ENCODE results near the gene UCK2. TPM values are rescaled to one million over a fixed set of nuclear protein-coding genes. Genes with fewer than 3 reads are reported as not detected.

The UCK2 gene
- total RNA-seq, 1 experiment from 2014 or later = 158 TPM

GRCh38 chr1:165826565-165827267 is 698 bp upstream of the UCK2 start:
- DNase-seq = no peak
- Histone ChIP-seq H3K4me3 (ENCODE audit: insufficient read depth, low read depth, low read length) (peak overlapping the region; percentile 5; the same call in 1 of the 2 replicates), H3K27me3 (ENCODE audit: control insufficient read depth, insufficient read depth, low read length) (no peaks in the 10 kb centered on the region), H3K36me3 (replicated peaks; ENCODE audit: control insufficient read depth, insufficient read depth, low read length) (peaks cover 2% of the 10 kb centered on the region; the same call in 1 of the 2 replicates)

- peaks cover 2% of the 10 kb centered on the region; the same call in 1 of the 2 replicates for H3K36me3 ChIP-seq (replicated peaks; ENCODE audit: control insufficient read depth, insufficient read depth, low read length)
- H3K27me3 ChIP-seq (ENCODE audit: control insufficient read depth, insufficient read depth, low read length) = no peaks in the 10 kb centered on the region
- peak overlapping the region; percentile 98 for H3K4me3 ChIP-seq (ENCODE audit: insufficient read depth, low read depth, low read length)
- DNase-seq = peak; percentile 74
Observed at GRCh38 chr1:165828103-165828668, 772 bp downstream of the UCK2 start.

GRCh38 chr1:165828669-165829329 is 1.4 kb downstream of the UCK2 start:
- no peaks in the 10 kb centered on the region for H3K27me3 ChIP-seq (ENCODE audit: control insufficient read depth, insufficient read depth, low read length)
- H3K36me3 ChIP-seq (replicated peaks; ENCODE audit: control insufficient read depth, insufficient read depth, low read length) = peaks cover 2% of the 10 kb centered on the region; the same call in 1 of the 2 replicates
- H3K4me3 ChIP-seq (ENCODE audit: insufficient read depth, low read depth, low read length) = peak overlapping the region; percentile 98
- DNase-seq = peak; percentile 58

- Histone ChIP-seq H3K4me3 (ENCODE audit: insufficient read depth, low read depth, low read length) (no peak overlapping the region), H3K36me3 (replicated peaks; ENCODE audit: control insufficient read depth, insufficient read depth, low read length) (peaks cover 2% of the 10 kb centered on the region; the same call in 1 of the 2 replicates), H3K27me3 (ENCODE audit: control insufficient read depth, insufficient read depth, low read length) (no peaks in the 10 kb centered on the region)
- no peak for DNase-seq
Observed at GRCh38 chr1:165829888-165830287, 2.5 kb downstream of the UCK2 start.

GRCh38 chr1:165831146-165831545 is 3.7 kb downstream of the UCK2 start:
- Histone ChIP-seq H3K27me3 (ENCODE audit: control insufficient read depth, insufficient read depth, low read length) (no peaks in the 10 kb centered on the region), H3K36me3 (replicated peaks; ENCODE audit: control insufficient read depth, insufficient read depth, low read length) (peaks cover 2% of the 10 kb centered on the region; the same call in 1 of the 2 replicates), H3K4me3 (ENCODE audit: insufficient read depth, low read depth, low read length) (no peak overlapping the region)
- DNase-seq = no peak

- no peak for DNase-seq
- Histone ChIP-seq H3K4me3 (ENCODE audit: insufficient read depth, low read depth, low read length) (no peak overlapping the region), H3K36me3 (replicated peaks; ENCODE audit: control insufficient read depth, insufficient read depth, low read length) (peaks cover 2% of the 10 kb centered on the region; the same call in 1 of the 2 replicates), H3K27me3 (ENCODE audit: control insufficient read depth, insufficient read depth, low read length) (no peaks in the 10 kb centered on the region)
Observed at GRCh38 chr1:165832902-165833301, 5.5 kb downstream of the UCK2 start.

- H3K4me3 ChIP-seq (ENCODE audit: insufficient read depth, low read depth, low read length) = no peak overlapping the region
Observed at GRCh38 chr1:165833358-165833757, 5.9 kb downstream of the UCK2 start.

GRCh38 chr1:165834229-165834628 is 6.8 kb downstream of the UCK2 start:
- no peak for DNase-seq
- Histone ChIP-seq H3K4me3 (ENCODE audit: insufficient read depth, low read depth, low read length) (no peak overlapping the region), H3K36me3 (replicated peaks; ENCODE audit: control insufficient read depth, insufficient read depth, low read length) (peaks cover 2% of the 10 kb centered on the region; the same call in 1 of the 2 replicates), H3K27me3 (ENCODE audit: control insufficient read depth, insufficient read depth, low read length) (no peaks in the 10 kb centered on the region)

More at GRCh38 chr1:165833358-165833757, 5.9 kb downstream of the UCK2 start:
- Histone ChIP-seq H3K36me3 (replicated peaks; ENCODE audit: control insufficient read depth, insufficient read depth, low read length) (peaks cover 2% of the 10 kb centered on the region; the same call in 1 of the 2 replicates), H3K27me3 (ENCODE audit: control insufficient read depth, insufficient read depth, low read length) (no peaks in the 10 kb centered on the region)
- DNase-seq = no peak

GRCh38 chr1:165834881-165835280 is 7.5 kb downstream of the UCK2 start:
- no peak overlapping the region for H3K4me3 ChIP-seq (ENCODE audit: insufficient read depth, low read depth, low read length)
- H3K27me3 ChIP-seq (ENCODE audit: control insufficient read depth, insufficient read depth, low read length) = no peaks in the 10 kb centered on the region
- no peak for DNase-seq
- peaks cover 2% of the 10 kb centered on the region; the same call in 1 of the 2 replicates for H3K36me3 ChIP-seq (replicated peaks; ENCODE audit: control insufficient read depth, insufficient read depth, low read length)

GRCh38 chr1:165836664-165837482 is 9.5 kb downstream of the UCK2 start:
- no peak overlapping the region for H3K4me3 ChIP-seq (ENCODE audit: insufficient read depth, low read depth, low read length)
- no peaks in the 10 kb centered on the region for H3K36me3 ChIP-seq (replicated peaks; ENCODE audit: control insufficient read depth, insufficient read depth, low read length)
- no peak for DNase-seq
- H3K27me3 ChIP-seq (ENCODE audit: control insufficient read depth, insufficient read depth, low read length) = no peaks in the 10 kb centered on the region

- DNase-seq = no peak
- no peak overlapping the region for H3K4me3 ChIP-seq (ENCODE audit: insufficient read depth, low read depth, low read length)
- no peaks in the 10 kb centered on the region for H3K27me3 ChIP-seq (ENCODE audit: control insufficient read depth, insufficient read depth, low read length)
- no peaks in the 10 kb centered on the region for H3K36me3 ChIP-seq (replicated peaks; ENCODE audit: control insufficient read depth, insufficient read depth, low read length)
Observed at GRCh38 chr1:165837838-165838364, 10.5 kb downstream of the UCK2 start.

- no peak for DNase-seq
- H3K27me3 ChIP-seq (ENCODE audit: control insufficient read depth, insufficient read depth, low read length) = no peaks in the 10 kb centered on the region
- no peaks in the 10 kb centered on the region for H3K36me3 ChIP-seq (replicated peaks; ENCODE audit: control insufficient read depth, insufficient read depth, low read length)
- no peak overlapping the region for H3K4me3 ChIP-seq (ENCODE audit: insufficient read depth, low read depth, low read length)
Observed at GRCh38 chr1:165840423-165840822, 13.0 kb downstream of the UCK2 start.

GRCh38 chr1:165841582-165842017 is 14.2 kb downstream of the UCK2 start:
- H3K36me3 ChIP-seq (replicated peaks; ENCODE audit: control insufficient read depth, insufficient read depth, low read length) = no peaks in the 10 kb centered on the region
- DNase-seq = no peak
- no peaks in the 10 kb centered on the region for H3K27me3 ChIP-seq (ENCODE audit: control insufficient read depth, insufficient read depth, low read length)
- H3K4me3 ChIP-seq (ENCODE audit: insufficient read depth, low read depth, low read length) = no peak overlapping the region
